Coronary artery (tissue), 2 donors: ENCODE results near the gene KCND3.

Source experiments
- DNase-seq: peaks from one replicate; pipeline ENCODE4 v3.0.0-alpha.2; 2017; ENCODE audit warnings: low spot score
- H3K27ac ChIP-seq, 2 donors: fragments of 200-600 bp; sonication (generic); one replicate each; pipeline ENCODE4 v1.5.1; 2016 to 2019
- H3K4me3 ChIP-seq: fragments of 200-600 bp; sonication (generic); 2 replicates; pipeline ENCODE4 v1.5.1; 2016; ENCODE audit warnings: mild to moderate bottlenecking, moderate library complexity
- CTCF ChIP-seq: fragments of 200-600 bp; sonication (generic); IDR thresholded peaks from one replicate; pipeline ENCODE4 v1.5.1; 2019; ENCODE audit warnings: antibody characterized with exemption

Gene KCND3

GRCh38 chr1:111953797-111954196 lies 35.7 kb downstream of the KCND3 start:
- no peak for DNase-seq
- Histone ChIP-seq H3K4me3 (no peak overlapping the region), H3K27ac (no peak overlapping the region)
- TF ChIP-seq CTCF = no peak

GRCh38 chr1:111952125-111952657 lies 37.3 kb downstream of the KCND3 start:
- DNase-seq = no peak
- no peak for TF ChIP-seq CTCF
- Histone ChIP-seq H3K4me3 (no peak overlapping the region), H3K27ac (no peak overlapping the region)

- TF ChIP-seq CTCF = no peak
- peak overlapping the region in 1 of 2 donors; percentile 16 for H3K27ac ChIP-seq
- H3K4me3 ChIP-seq = no peak overlapping the region
- no peak for DNase-seq
These were observed 41.0 kb downstream of the KCND3 start for GRCh38 chr1:111948209-111949171.

- TF ChIP-seq CTCF = no peak
- Histone ChIP-seq H3K27ac (no peak overlapping the region), H3K4me3 (no peak overlapping the region)
- DNase-seq = no peak
These were observed 45.4 kb downstream of the KCND3 start for GRCh38 chr1:111943846-111944749.

- H3K27ac ChIP-seq = no peak overlapping the region
- no peak for DNase-seq
- no peak for TF ChIP-seq CTCF
- H3K4me3 ChIP-seq = no peak overlapping the region
These were observed 46.4 kb downstream of the KCND3 start for GRCh38 chr1:111943066-111943465.

GRCh38 chr1:111938536-111938935 lies 50.9 kb downstream of the KCND3 start:
- H3K4me3 ChIP-seq = no peak overlapping the region
- no peak for TF ChIP-seq CTCF
- DNase-seq = no peak
- no peak overlapping the region for H3K27ac ChIP-seq
